IPS DF 19.7 (cell line): Measurements from ENCODE around the gene GALNT9.
"Not testable (repeated sequence)": the region's sequence is repeated elsewhere in the genome, so short reads cannot be mapped to it uniquely, and the experiment has no call there.

Source experiments
- DNase-seq: peaks from one replicate; pipeline ENCODE4 v3.0.0-alpha.2; 2013; ENCODE audit warnings: low read depth, low spot score

Gene GALNT9

GRCh38 chr12:132279930-132280329 lies 49.5 kb downstream of the GALNT9 start:
- no peak for DNase-seq

DNA sequence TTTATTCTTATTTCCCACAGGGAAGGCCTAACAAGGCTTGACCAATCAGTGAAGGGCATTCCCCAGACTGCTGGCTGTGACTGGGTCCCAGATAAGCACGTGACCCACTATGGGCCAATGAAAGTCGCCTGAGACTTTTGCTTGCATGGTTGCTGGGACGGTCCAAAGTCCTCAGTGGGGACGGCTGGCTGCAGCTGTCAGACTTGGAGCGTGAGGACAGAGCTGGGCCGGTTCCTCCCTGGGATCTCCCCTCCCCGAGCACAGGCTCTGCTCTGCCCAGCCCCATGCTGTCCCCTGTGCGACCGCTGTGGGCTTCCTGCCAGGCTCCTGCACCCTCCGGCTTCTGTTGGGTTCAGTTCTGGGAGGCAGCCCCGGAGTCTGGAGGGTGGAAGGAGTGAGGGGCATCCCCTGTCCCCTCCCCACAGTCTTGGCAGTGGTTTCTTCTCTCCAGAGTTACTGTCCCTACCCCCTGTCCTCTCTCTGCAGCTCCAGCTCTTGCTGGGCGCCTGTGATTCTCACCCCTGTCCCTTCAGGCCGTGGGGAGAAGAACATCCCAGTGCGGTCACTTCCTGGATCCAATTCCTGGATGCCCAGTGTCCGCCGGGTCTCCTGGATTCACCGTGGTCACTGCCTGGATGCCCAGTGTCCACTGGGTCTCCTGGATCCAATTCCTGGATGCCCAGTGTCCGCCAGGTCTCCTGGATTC lies 50.1 kb downstream of the GALNT9 start:
- DNase-seq, result no peak

DNA sequence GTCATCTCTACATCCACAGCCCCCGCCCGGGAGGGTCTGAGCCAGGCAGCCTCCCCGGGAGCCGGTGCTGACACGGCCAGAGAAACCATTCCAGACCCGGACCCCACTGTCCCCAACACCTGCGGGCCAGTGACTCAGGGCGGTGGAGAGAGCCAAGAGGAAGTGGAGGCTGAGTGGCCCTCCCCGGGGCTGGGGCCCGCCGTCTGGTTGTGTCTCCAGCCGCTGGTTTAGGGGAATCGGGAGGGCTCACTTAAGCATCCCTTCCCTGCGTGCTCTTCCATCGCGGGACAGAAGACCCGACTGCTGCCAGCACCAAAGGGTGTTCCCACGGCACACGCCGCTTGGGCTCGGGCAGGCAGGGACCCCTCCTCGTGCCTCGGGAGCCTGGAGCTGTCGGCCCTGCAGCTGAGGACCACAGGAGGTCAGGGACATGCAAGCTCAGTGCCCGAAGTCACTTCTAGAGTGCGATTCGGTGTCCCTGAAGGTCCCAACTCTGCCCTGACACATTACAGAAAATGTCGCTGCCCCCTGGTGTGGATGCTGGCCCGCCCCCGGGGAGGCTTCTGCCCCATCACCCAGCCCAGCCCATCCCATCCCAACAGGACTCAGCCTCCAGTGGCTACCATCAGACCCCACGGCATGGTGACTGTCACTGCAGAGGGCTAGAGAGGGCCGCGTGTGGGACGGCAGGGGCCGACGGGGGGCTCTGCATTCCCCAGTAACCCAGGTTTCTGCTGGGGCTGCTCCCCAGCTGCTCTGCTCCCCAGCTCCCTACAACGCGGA lies 50.8 kb downstream of the GALNT9 start:
- DNase-seq, result no peak

- DNase-seq, result no peak
These were observed 51.4 kb downstream of the GALNT9 start for GRCh38 chr12:132277949-132278348.

- no peak for DNase-seq
These were observed 51.9 kb downstream of the GALNT9 start for GRCh38 chr12:132277374-132277941.

DNA sequence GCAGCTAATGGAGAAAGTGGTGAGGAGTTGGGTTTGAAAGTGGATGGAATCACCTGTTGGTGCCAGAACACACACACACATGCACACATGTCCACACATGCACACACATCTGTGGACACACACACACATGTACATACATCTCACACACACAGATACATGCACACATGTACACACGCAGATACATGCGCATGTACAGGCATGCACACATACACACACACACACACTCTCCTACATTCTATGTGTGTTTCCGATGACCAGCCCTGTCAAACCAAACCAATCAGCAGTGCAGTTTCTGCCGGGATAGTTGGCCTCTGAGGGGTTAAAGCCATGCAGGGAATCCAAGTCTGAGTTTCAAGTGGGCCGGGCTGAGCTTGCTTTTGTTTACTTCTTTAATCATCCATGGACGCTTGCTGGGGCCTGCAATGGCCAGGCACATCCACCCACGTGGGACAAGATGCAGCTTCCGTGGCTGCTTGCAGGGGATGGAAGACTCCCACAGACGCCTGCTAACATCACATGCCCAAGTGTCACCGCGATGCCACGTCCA lies 52.5 kb downstream of the GALNT9 start:
- no peak for DNase-seq

GRCh38 chr12:132276066-132276826 lies 53.1 kb downstream of the GALNT9 start:
- DNase-seq, result no peak

DNA sequence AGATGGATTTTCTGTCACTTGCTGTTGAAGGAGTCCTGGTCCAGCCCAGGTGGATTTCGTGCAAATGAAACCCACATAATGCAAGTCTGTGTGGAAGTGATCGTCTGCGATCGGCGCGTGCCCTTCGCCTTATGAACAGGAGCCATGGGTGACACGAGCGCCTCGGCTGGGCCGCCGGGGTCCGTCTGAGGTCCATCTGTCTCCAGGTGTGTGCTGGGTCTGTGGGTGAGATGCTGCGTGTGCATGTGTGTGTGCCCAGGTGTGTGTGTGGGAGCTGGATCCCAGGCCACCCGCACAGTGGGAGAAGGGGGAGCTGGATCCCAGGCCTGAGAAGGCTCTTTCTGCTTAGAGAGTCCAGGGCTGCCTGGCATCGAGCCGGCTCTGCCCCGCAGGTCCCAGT lies 53.8 kb downstream of the GALNT9 start:
- DNase-seq, result no peak

DNA sequence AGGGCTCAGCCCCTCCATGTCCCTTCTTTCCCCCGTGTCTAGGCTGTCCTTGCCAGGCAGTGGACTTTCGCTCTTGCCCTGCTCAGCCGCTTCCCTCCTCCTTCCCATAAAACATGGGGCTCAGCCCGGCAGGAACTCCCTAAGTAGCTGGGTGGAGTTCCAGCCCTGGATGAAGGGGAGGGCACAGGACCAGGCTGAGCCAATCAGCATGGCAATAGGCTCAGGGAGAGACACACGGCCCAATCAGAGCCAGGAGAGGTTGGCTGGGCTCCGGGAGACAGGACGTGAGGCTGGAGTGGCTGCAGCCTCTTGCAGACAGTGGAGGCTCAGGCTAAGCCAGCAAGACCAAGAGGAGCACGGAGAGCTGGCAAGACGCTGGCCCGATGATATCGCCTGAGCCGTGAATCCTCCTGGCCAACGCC lies 54.3 kb downstream of the GALNT9 start:
- DNase-seq, result no peak

DNA sequence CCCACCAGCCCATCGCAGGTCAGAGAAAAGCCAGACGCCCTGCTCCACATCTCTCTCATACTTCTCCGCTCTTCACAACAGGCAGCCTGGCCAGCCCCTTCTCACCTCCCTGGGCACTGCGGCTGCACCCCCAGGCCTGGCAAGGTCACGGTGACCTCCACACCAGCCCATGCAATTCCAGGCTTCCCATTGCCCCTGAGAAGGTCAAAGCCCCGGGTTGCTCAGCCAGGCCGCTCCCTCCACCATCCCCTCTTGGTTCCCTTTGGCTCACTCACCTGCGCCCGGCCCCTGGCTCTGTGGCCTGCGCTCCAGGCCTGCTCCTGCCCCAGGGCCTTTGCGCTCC lies 55.4 kb downstream of the GALNT9 start:
- no peak for DNase-seq

- no peak for DNase-seq
These were observed 56.7 kb downstream of the GALNT9 start for GRCh38 chr12:132272711-132273110.

GRCh38 chr12:132271755-132272092 lies 57.7 kb downstream of the GALNT9 start:
- no peak for DNase-seq

DNA sequence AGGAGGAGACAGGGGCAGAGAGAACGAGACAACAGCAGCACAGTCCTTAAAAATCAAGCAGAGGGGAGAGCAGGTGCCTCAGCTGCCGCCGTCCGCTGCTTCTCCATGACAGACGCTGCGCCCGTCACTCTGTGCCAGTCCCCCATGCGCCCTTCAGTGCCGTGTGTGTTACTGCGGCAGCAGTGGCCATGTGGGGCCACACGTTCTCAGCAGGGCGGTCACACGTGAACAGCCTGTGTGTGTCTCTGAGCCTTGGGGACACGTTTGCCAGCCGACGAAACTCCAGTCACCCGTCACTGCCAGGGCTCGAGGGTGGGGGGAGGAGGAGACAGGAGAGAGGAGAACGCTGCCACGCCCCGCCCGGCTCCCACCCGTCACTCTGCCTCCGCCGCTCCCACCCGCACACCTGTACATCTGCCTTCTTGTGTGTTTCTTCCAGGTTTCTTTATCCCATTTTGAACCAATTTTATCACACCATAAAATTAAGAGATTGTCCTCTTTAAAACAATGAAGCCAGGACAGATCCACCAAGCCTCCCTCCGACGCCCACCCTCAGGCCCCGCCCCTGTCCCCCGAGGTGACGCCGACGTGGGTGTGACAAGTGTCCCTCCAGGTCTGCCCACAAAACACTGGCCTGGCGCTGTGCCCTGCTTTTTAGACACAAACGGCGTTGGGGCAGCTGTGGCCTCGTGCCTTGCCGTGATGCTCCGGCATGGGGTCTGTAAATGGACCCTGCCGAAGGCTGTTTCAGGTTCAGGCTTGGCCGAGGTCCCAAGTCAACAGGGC lies 58.2 kb downstream of the GALNT9 start:
- DNase-seq, result no peak

DNA sequence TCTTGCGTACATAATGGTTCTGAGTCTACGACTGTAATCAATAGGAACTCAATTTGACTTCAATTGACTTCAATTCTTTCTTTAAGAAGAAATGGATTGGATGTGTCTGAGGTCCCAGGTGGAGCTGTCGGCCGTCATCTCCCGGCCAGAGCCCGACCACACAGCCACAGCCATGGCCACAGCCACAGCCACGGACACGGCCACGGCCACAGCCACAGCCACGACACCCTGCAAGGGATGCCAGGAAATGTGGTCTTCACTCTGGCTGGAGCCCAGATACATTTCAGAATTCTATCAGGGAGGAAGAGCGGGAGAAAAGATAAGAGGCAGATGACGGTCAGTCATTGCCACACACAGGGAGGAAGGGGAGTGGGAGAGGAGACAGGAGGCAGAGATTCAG lies 58.9 kb downstream of the GALNT9 start:
- no peak for DNase-seq

DNA sequence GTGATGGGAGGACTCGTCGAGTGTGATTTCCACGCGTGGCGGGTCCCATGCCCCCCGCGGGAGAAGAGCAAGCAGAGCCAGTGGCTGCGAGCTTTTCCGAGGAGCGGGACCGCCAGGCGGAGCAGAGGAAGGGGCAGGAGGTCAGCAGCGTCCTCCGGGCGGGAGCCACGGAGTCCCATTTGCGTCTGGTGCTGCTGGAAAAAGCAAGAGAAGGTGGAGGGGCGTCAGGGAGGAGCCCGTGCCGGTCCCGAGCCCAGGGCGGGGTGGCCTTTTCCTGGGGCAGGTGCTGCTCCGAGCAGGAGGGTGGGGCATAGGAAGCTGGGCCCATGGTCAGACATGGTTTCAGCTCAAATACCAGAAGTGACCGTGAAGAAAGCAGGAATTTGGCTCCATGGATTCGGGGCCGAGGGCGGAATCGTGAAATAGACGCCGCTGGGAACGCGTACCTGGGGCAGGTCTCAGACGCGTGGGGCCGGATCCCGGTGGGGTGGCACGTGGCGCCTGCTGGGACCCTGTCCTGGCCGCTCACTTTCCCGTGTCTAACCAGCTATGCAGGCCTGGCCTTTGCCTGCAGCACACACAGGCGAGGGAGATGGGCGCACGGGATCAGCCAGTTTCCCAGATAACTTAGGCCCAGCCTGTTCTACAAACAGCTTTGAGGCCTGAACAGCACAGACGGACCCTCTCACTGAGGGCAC lies 60.0 kb downstream of the GALNT9 start:
- DNase-seq, result no peak

DNA sequence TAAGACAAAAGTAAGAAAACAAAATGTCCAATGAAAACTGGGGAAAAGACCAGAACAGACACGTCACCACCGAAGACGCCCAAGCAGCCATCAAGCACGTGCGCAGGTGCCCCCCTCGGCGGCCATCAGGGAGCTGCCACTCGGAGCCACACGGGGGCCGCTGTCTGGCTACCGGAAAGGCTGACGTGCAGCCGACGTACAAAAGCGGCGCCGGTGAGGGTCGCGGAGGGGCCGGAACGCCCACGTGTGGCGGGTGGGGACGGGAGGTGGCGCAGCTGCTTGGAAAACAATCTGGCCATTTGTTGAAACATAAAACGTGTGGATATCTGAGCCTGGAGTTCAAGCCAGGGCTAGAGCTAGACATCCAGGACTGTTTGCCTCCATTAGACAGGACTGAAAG lies 60.7 kb downstream of the GALNT9 start:
- no peak for DNase-seq

GRCh38 chr12:132267873-132268272 lies 61.5 kb downstream of the GALNT9 start:
- DNase-seq, result no peak

GRCh38 chr12:132266802-132267201 lies 62.6 kb downstream of the GALNT9 start:
- no peak for DNase-seq

DNA sequence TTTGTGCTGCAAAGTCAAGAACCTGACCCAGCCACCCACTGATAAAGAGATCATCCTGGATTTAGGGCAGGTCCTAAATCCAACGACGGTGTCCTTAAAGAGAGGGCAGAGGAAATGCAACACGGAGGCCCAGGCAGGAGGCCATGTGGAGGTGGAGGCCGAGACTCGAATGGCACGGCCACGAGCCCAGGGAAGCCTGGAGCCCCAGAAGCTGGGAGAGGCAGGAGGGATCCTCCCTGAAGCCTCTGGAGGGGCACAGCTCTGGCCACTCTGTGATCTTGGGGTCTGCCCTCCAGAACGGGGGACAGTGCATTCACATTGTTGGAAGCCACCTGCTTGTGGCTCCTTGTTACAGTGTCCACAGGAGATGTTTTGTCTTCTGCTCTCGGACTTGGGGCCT lies 63.0 kb downstream of the GALNT9 start:
- DNase-seq, result no peak

- not testable (repeated sequence) for DNase-seq
These were observed 63.6 kb downstream of the GALNT9 start for GRCh38 chr12:132265822-132266221.
